H1 (cell line): ENCODE measurements around the gene ZNF598. TPM values are rescaled to one million over a fixed set of nuclear protein-coding genes. Genes with fewer than 3 reads are reported as not detected.

ENCODE experiments used
- GTF2F1 ChIP-seq: IDR thresholded peaks from 2 replicates; pipeline ENCODE4 v1.6.1; 2012; ENCODE audit warnings: low read depth, low read length, improper control_type of control experiment, borderline replicate concordance
- KDM5A ChIP-seq: fragments of 200-600 bp; IDR thresholded peaks from 2 replicates; pipeline ENCODE4 v1.7.1; 2012; ENCODE audit warnings: mild to moderate bottlenecking, low read length, inconsistent platforms, mixed read lengths
- NANOG ChIP-seq: IDR thresholded peaks from 2 replicates; pipeline ENCODE4 v1.6.1; 2011; ENCODE audit warnings: low read length, low read depth, mild to moderate bottlenecking, inconsistent platforms; ENCODE audit not compliant: insufficient read depth, poor library complexity, severe bottlenecking
- POLR2A ChIP-seq, 2 experiments: IDR thresholded peaks; 1 replicate in 1 of 2; 2 replicates in 1 of 2; pipeline ENCODE4 v1.6.1; 2011; ENCODE audit warnings: low read depth in 2 of 2, low read length in 2 of 2, mild to moderate bottlenecking in 2 of 2; ENCODE audit errors: control extremely low read depth in 1 of 2
- RBBP5 ChIP-seq: IDR thresholded peaks from 2 replicates; pipeline ENCODE4 v1.7.1; 2012; ENCODE audit warnings: low read depth, mild to moderate bottlenecking, inconsistent platforms, low read length, moderate library complexity, borderline replicate concordance
- SIN3A ChIP-seq, 2 experiments: IDR thresholded peaks in 1 of 2; conservative IDR thresholded peaks in 1 of 2; 2 replicates each; pipeline ENCODE4 v1.6.1; 2011 to 2012; ENCODE audit warnings: low read length in 2 of 2, improper control_type of control experiment in 1 of 2, low read depth in 1 of 2, mild to moderate bottlenecking in 1 of 2
- SIX5 ChIP-seq: IDR thresholded peaks from 2 replicates; pipeline ENCODE4 v1.6.1; 2011; ENCODE audit warnings: mild to moderate bottlenecking, low read depth, low read length
- SP2 ChIP-seq: IDR thresholded peaks from 2 replicates; pipeline ENCODE4 v1.6.1; 2012; ENCODE audit warnings: mild to moderate bottlenecking, low read length, inconsistent platforms
- SP4 ChIP-seq: IDR thresholded peaks from 2 replicates; pipeline ENCODE4 v1.6.1; 2012; ENCODE audit warnings: low read length, inconsistent platforms
- polyA plus RNA-seq, 7 experiments: library from polyadenylated mRNA; depleted of rRNA in 3 of 7; stranded (reverse) in 5 of 7; unstranded in 2 of 7; fragments of >200 nt in 5 of 7; fragments of 200-250 nt in 2 of 7; gene quantifications; 1 replicate in 5 of 7; 2 replicates in 1 of 7; 4 replicates in 1 of 7; pipeline versions ENCODE4 v1.2.1 to v1.2.3, GENCODE V29; 2011 to 2013; ENCODE audit warnings: missing spikeins in 2 of 7, mixed read lengths in 2 of 7
- total RNA-seq: library from RNA; stranded (reverse); fragmentation: NEBNext Ultra II Directional; extraction: Animal tissue kit (Norgen Biotek cat#: 25700); gene quantifications from 2 replicates; pipeline ENCODE4 v1.2.1, GENCODE V29; 2021
- TF ChIP-seq, protein P1 (sequence below): fragments of 300-600 bp; sonication (generic); IDR thresholded peaks from 2 replicates; pipeline ENCODE4 v1.7.1; 2012; ENCODE audit warnings: low read length, moderate library complexity, mild to moderate bottlenecking, inconsistent platforms; ENCODE audit not compliant: insufficient replicate concordance

ZNF598 gene
- total and polyA plus RNA-seq, 2 of the 8 experiments (the other 6 are each of a cell fraction or from before 2014, with no cell fraction given), result 29.3 to 47.6 TPM

GRCh38 chr16:1971796-1972489, 37.7 kb downstream of the ZNF598 start, which contains the start of gene TBL3 (continued):
- TF ChIP-seq, protein P1, sequence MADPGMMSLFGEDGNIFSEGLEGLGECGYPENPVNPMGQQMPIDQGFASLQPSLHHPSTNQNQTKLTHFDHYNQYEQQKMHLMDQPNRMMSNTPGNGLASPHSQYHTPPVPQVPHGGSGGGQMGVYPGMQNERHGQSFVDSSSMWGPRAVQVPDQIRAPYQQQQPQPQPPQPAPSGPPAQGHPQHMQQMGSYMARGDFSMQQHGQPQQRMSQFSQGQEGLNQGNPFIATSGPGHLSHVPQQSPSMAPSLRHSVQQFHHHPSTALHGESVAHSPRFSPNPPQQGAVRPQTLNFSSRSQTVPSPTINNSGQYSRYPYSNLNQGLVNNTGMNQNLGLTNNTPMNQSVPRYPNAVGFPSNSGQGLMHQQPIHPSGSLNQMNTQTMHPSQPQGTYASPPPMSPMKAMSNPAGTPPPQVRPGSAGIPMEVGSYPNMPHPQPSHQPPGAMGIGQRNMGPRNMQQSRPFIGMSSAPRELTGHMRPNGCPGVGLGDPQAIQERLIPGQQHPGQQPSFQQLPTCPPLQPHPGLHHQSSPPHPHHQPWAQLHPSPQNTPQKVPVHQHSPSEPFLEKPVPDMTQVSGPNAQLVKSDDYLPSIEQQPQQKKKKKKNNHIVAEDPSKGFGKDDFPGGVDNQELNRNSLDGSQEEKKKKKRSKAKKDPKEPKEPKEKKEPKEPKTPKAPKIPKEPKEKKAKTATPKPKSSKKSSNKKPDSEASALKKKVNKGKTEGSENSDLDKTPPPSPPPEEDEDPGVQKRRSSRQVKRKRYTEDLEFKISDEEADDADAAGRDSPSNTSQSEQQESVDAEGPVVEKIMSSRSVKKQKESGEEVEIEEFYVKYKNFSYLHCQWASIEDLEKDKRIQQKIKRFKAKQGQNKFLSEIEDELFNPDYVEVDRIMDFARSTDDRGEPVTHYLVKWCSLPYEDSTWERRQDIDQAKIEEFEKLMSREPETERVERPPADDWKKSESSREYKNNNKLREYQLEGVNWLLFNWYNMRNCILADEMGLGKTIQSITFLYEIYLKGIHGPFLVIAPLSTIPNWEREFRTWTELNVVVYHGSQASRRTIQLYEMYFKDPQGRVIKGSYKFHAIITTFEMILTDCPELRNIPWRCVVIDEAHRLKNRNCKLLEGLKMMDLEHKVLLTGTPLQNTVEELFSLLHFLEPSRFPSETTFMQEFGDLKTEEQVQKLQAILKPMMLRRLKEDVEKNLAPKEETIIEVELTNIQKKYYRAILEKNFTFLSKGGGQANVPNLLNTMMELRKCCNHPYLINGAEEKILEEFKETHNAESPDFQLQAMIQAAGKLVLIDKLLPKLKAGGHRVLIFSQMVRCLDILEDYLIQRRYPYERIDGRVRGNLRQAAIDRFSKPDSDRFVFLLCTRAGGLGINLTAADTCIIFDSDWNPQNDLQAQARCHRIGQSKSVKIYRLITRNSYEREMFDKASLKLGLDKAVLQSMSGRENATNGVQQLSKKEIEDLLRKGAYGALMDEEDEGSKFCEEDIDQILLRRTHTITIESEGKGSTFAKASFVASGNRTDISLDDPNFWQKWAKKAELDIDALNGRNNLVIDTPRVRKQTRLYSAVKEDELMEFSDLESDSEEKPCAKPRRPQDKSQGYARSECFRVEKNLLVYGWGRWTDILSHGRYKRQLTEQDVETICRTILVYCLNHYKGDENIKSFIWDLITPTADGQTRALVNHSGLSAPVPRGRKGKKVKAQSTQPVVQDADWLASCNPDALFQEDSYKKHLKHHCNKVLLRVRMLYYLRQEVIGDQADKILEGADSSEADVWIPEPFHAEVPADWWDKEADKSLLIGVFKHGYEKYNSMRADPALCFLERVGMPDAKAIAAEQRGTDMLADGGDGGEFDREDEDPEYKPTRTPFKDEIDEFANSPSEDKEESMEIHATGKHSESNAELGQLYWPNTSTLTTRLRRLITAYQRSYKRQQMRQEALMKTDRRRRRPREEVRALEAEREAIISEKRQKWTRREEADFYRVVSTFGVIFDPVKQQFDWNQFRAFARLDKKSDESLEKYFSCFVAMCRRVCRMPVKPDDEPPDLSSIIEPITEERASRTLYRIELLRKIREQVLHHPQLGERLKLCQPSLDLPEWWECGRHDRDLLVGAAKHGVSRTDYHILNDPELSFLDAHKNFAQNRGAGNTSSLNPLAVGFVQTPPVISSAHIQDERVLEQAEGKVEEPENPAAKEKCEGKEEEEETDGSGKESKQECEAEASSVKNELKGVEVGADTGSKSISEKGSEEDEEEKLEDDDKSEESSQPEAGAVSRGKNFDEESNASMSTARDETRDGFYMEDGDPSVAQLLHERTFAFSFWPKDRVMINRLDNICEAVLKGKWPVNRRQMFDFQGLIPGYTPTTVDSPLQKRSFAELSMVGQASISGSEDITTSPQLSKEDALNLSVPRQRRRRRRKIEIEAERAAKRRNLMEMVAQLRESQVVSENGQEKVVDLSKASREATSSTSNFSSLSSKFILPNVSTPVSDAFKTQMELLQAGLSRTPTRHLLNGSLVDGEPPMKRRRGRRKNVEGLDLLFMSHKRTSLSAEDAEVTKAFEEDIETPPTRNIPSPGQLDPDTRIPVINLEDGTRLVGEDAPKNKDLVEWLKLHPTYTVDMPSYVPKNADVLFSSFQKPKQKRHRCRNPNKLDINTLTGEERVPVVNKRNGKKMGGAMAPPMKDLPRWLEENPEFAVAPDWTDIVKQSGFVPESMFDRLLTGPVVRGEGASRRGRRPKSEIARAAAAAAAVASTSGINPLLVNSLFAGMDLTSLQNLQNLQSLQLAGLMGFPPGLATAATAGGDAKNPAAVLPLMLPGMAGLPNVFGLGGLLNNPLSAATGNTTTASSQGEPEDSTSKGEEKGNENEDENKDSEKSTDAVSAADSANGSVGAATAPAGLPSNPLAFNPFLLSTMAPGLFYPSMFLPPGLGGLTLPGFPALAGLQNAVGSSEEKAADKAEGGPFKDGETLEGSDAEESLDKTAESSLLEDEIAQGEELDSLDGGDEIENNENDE, result no peak
- no peak for TF ChIP-seq SP2
- no peak for TF ChIP-seq SP4
- peak; percentile 76 to 99; a peak in 2 of 4 replicates for TF ChIP-seq SIN3A (conservative IDR thresholded peaks at IDR 0.05 in 1 of 2, IDR thresholded peaks at IDR 0.05 in 1 of 2; ENCODE audit: low read depth in 1 of 2, low read length in 2 of 2)
- TF ChIP-seq NANOG, result no peak
- TF ChIP-seq POLR2A (IDR thresholded peaks at IDR 0.05; ENCODE audit: control extremely low read depth in 1 of 2, low read depth in 2 of 2, low read length in 2 of 2), result peak in 1 of 2 experiments; percentile 54; a peak in 1 of 3 replicates
- TF ChIP-seq RBBP5, result peak; percentile 96; the same call in 1 of the 2 replicates
- peak; percentile 96 for TF ChIP-seq KDM5A
- TF ChIP-seq SIX5, result peak; percentile 74; the same call in 1 of the 2 replicates
- TF ChIP-seq GTF2F1, result peak; percentile 78; the same call in 1 of the 2 replicates
